ENCODE data around the gene DNAH7. TPM values are rescaled to one million over a fixed set of nuclear protein-coding genes. Genes with fewer than 3 reads are reported as not detected.

The DNAH7 gene
- total RNA-seq, 1 experiment from 2014 or later = 0.98 TPM

Other genes starting within 250 kb of the DNAH7 start
- gene STK17B, start 102.7 kb upstream of the DNAH7 start, total RNA-seq (2022) = 17.1 and 20.7 TPM in 2 replicates

Data from MCF 10A (cell line).